HG03064 (cell line): ENCODE measurements around the gene HCN3.

Source experiments
- ATAC-seq: cut with Tn5 transposase; IDR thresholded peaks from one replicate; pipeline ENCODE4 v1.9.1; 2021; ENCODE audit warnings: low read depth; ENCODE audit not compliant: unreplicated experiment

The HCN3 gene

DNA sequence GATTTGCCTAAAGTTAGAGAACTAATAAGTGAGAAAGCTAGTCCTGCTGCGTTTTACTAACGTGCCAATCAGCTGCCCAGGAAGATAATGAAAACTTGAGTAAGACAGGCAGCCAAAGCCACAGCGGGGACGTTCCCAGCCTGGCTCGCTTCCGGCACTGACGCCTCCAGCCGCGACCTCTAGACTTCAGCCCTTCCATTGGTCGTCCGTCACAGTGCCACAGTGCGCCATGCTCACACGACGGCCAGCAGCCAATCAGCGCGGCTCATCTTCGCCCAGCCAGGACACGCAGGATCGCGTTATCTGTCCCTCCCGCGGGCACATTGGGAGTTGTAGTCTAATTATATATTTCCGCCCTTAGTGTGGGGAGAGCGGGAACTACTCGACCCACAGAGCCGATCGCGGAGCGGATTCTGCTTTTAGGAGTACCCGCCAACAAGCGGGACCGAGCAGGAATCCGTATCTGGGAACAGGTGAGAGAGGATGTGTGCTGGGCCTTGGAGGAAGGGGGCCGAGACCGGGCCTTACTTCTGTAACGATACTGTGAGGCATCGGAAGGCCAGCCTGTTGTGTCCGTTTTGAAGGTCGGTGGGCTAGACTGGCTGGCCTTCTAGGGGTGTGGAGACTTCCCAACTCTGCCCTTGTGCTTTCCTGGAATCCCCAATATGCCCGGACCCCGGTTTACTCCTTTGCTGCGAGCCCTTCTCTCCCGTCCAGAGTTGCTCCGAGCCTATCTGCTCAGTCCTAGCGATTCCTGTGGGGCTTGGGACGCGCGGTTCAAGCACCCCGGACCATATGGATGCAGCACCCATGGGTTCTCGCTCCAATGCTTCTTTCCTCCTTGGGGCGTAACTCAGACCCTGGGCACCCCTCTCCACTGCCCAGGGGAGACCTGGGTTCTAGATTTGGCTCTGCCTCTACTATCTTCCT lies 31.5 kb downstream of the HCN3 start, which contains the start of gene FDPS:
Gene FDPS, plus strand, starts transcription at position 374 of the 930 bp plus-strand sequence. CDS start 924 bp downstream, outside the sequence.
- ATAC-seq, result peak; percentile 89

DNA sequence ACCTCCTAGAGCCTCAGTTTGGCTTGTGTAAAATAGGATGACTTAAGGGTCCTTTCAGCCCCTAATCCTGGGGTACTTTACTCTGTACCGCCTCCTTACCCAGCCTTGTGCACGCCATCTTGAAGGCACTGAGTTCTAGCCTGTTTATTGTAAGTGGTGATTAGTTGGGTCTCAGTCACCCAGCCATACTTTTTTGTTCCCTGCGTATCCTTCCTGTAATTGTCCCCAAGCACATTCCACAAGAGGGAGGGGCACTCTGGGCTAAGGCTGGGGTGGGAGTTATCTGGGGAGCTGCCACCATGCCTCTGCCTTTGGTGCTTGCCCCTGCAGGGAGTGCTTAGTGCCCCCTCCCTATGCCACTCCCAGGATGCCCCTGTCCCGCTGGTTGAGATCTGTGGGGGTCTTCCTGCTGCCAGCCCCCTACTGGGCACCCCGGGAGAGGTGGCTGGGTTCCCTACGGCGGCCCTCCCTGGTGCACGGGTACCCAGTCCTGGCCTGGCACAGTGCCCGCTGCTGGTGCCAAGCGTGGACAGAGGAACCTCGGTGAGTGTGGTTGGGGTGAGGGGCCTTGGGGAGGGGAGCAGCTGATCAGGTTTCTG lies 32.3 kb downstream of the HCN3 start:
- ATAC-seq, result no peak

DNA sequence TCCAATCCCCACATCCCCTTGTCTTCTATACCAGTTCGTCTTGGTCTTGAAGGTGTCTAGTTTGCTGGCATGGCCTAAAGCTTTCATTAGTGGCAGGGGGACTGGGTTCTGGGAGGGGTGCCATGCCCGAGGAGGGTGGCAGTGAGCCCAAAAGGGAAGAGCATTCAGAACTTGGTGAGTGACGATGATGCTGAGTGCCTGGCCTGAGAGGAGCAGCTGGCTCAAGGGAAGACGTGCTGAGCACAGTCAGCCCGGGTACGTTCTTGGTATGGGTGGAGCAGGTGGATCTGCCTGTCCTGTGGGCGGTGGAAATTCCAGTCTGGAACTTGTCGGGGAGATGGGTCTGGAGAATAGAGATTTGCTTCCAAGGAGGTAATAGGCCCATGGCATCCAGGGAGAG lies 36.0 kb downstream of the HCN3 start:
- no peak for ATAC-seq

DNA sequence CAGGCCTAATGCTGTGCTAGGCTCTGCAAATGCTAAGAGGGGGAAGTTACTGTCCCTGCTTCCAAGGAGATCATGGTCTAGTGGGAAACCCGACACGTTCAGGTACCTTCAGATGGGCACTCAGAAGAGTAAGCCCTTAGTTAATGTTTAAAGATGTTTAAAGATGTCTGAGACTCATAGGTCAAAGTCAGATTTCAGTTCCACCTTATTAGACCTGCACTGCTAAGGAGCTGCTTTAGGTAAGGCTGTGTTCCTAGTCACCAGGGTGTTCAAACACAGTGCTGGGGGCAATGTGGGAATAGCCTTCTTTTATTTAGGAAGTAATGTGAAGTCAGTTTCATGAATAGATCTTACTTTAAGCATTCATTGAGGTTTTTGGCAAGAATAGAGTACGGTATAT lies 39.7 kb downstream of the HCN3 start:
- no peak for ATAC-seq

DNA sequence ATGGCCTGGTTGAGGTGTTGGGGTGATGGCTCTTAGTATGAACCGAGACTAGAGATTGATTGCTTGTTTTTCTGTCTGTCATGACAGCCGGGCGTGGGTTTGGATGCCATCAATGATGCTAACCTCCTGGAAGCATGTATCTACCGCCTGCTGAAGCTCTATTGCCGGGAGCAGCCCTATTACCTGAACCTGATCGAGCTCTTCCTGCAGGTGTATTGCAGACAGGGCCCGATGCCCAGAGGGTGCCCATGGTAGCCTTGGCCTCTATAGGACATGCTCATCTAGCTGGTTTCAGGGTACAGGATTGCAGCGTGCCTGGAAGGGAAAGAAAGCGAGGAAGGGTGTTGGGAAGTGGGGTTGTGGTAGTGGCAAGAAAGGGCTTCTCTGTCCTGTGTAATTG lies 40.8 kb downstream of the HCN3 start:
- ATAC-seq, result no peak

DNA sequence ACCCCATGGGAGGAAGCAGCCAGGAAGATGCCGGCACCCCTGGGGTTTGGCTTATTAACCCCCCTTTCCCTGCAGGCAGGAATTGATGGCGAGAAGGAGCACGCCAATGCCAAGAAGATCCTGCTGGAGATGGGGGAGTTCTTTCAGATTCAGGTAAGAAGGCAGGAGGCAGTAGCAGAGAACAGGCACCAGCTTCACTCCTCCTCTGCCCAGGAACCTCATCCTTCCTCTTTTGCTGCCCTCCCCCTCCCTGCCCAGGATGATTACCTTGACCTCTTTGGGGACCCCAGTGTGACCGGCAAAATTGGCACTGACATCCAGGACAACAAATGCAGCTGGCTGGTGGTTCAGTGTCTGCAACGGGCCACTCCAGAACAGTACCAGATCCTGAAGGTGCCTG lies 42.3 kb downstream of the HCN3 start:
- ATAC-seq, result no peak

DNA sequence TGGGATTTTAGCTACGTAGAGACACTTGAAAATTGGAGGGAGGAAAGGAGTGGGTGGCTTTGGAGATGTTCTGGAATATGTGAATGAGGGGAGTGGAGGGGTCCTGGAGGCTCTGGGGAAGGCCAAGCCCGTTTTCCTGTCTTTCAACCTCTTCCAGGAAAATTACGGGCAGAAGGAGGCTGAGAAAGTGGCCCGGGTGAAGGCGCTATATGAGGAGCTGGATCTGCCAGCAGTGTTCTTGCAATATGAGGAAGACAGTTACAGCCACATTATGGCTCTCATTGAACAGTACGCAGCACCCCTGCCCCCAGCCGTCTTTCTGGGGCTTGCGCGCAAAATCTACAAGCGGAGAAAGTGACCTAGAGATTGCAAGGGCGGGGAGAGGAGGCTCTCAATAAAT lies 43.0 kb downstream of the HCN3 start:
- ATAC-seq, result no peak

DNA sequence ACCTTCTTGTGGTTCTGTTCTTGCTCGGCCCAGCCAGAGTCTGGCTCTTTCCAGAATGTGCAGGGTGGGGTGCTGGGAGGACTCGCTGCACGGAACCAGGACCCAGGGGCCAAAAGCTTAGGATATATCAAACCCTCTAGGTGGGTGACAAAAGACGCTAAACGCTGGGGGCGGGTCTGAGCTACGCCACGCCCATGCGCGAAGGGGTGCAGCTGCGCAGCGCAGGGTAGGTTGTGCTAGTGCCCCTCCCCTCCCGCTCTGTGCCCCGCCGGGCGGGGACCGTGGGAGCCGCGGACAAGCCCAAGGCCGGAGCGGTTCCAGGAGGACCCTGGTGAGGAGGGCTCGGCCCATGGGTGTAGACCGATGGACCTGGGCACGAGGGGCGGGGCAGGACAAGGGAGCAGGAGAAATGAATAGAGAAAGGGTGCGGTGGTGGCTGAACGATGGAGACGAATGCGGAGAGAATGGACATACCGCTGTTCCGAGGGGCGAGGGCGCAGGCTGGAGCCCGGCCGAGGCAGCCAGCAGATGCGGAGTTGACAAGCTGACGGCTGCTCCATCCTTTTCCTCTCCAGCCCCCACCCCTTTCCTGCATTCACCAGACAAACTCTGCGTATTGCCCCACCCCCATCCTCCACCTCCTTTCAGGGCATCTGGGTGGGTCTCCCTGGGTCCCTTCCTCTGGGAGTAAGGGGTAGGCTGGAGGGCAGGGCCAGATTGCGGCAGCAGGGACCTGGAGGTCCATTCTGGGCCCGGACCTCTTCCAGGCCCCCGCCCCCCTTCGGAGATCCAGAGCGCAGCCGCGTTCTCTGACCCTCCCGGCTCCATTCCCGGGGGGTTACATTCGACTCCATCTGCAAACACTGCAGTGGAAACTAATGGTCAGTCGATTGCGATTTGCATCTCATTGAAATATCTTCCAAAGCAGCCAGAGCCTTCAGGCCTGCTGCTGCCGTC lies 43.7 kb downstream of the HCN3 start, which contains the start of gene RUSC1:
Gene RUSC1, plus strand, starts transcription at position 234 of the 957 bp plus-strand sequence. CDS start 880 bp downstream, outside the sequence.
- no peak for ATAC-seq

DNA sequence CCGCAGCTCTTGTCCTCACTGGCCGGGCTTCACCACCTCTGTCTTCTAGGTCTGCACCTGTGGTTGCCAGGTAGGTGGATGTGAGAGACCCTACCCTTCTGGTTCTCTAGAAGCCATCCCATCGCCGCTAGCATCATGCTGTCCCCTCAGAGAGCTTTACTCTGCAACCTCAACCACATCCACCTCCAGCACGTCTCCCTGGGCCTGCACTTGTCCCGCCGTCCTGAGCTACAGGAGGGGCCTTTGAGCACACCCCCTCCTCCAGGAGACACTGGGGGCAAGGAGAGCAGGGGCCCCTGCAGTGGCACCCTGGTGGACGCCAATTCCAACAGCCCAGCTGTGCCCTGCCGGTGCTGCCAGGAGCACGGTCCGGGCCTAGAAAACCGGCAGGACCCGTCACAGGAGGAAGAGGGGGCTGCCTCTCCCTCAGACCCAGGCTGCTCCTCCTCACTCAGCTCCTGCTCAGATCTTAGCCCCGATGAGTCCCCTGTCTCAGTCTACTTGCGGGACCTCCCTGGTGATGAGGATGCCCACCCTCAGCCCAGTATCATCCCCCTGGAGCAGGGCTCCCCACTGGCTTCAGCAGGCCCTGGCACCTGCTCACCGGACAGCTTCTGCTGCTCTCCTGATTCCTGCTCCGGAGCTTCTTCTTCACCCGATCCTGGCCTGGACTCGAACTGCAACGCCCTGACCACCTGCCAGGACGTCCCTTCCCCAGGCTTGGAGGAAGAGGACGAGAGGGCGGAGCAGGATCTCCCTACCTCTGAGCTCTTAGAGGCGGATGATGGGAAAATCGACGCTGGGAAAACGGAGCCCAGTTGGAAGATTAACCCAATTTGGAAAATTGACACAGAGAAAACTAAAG lies 44.6 kb downstream of the HCN3 start:
- ATAC-seq, result no peak

DNA sequence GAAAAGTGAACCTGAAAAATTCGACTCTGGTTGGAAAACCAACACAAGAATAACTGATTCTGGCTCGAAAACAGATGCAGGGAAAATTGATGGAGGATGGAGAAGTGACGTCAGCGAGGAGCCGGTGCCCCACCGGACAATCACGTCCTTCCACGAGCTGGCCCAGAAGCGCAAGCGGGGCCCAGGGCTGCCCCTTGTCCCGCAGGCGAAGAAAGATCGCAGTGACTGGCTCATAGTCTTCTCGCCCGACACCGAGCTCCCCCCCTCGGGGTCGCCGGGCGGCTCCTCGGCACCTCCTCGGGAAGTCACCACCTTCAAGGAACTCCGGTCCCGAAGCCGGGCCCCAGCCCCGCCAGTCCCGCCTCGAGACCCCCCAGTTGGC lies 45.3 kb downstream of the HCN3 start:
- ATAC-seq, result no peak

DNA sequence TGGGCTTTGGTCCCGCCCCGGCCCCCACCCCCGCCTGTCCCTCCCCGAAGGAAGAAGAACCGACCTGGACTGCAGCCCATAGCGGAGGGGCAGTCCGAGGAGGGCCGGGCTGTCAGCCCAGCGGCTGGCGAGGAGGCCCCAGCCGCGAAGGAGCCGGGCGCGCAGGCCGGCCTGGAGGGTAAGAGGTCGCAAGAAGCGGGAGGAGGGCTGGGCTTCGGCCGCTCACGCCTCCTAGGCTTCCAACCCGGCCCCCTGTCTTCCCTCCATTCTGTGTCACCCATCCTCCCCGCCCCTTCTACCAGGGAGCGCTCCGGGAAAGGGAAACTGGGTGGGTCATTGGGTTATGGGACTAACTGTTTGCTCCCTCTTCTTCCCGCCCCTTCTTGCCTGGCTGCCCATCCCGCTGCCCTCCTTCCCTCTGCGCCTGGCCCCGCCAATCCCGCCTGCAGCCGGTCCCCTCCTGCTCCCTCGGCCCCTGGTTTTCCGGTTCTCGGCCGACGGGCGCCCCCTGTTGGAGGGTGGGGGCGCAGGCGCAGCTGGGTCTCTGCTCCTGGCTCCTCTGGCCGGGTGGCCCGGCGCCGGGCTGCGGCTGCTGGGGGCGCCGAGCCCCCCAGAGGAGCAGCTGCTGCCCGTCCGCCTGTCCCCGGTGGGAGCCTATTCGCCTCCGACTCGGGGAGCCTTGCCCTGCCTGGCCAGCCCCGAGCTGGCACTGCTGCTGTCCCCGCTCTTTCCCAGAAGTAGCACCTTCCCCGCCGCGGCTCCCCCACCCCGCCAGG lies 45.9 kb downstream of the HCN3 start:
- no peak for ATAC-seq

DNA sequence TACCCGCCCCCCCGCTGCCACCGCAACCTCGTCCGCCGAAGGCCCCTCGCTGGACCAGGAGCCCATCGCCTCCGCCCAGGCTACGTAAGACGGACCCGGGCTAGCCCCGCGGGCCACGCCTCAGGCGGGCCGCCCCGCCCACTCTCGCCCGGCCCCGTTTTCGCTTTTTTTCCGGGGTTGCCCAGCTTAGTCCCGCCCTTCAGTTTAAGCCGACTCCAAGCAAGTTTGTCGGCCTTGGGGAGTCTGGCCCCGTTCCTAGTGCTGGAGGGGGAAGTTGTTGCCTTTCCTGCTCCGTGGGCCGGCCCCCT lies 46.4 kb downstream of the HCN3 start:
- ATAC-seq, result no peak

DNA sequence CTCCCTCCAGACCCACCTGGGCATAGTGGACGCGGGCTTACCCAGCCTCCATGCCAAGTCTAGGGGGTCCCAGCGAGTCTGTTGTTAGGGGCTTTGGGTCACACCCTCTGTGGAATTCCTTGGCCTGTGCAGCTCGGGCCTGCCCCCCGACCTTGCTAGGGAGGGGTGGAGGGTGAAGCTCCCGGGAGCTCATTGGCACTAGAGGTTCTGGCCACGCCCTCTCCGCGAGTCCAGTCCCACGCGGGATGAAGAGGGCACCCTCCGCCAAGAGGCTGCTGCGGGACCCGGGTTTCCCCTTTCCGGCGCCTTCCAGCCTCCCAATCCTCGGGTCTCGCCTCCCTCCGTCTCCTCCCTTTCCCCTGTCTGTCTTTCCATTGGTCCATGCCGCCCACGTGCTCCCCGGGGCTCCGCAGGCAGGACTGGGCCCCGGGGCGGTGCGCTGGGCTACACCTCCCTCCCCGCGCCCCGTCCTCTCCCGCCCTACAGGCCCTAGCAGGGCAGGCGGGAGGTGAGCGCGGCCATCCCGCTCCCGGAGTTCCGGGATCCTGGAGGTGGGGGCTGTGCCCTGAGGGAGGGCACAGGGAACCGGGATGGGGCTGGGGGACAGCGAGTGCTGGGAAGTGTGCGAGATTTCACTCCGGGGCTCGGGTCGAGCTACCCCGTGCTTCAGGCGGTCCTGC lies 46.9 kb downstream of the HCN3 start:
- ATAC-seq, result peak; percentile 54

DNA sequence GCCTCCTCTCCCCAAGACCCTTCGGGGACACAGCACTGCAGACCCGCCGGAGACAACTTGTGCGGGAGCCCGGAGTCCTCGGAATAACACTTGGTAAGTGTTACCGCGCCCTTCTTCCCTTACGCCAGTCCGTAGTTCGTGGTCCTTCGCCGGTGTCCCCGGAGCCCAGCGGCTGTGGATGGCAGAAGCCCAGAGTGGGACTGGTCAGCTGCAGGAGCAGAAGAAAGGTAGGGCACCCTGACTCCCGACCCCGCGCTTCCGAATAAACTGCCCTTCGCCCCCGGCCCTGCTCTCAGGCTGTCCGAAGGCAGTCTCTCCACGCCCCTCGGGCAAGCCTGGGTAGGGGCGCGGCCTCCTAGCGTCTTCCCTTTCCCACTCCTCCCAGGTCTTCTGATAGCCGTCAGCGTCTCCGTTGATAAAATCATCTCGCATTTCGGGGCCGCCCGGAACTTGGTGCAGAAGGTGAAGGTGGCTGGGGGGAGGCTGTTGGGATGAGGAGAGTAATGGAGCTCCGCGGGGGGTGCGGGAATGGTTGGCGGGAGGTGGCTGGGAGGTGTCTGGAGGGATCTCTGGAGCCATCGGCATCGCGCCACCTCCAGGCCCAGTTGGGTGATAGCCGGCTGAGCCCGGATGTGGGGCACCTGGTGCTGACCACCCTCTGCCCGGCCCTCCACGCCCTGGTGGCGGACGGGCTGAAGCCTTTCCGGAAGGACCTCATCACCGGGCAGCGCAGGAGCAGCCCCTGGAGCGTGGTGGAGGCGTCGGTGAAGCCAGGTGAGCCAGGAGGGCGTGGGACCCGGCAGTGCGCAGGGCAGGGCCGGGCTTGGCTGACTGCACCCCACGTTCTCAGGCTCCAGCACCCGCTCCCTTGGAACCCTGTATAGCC lies 47.7 kb downstream of the HCN3 start:
- ATAC-seq, result no peak

DNA sequence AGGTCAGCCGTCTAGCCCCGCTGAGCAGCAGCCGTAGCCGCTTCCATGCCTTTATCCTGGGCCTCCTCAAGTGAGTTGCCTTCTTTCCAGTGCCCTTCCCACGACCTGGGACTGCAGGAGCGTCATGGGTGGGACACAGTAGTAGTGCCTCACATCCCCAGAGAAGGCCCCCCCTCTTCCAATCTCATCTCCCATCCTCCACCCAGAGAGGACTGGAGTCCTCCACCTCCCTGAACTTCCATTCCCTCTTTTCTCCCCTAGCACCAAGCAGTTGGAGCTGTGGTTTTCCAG lies 48.3 kb downstream of the HCN3 start:
- ATAC-seq, result no peak

DNA sequence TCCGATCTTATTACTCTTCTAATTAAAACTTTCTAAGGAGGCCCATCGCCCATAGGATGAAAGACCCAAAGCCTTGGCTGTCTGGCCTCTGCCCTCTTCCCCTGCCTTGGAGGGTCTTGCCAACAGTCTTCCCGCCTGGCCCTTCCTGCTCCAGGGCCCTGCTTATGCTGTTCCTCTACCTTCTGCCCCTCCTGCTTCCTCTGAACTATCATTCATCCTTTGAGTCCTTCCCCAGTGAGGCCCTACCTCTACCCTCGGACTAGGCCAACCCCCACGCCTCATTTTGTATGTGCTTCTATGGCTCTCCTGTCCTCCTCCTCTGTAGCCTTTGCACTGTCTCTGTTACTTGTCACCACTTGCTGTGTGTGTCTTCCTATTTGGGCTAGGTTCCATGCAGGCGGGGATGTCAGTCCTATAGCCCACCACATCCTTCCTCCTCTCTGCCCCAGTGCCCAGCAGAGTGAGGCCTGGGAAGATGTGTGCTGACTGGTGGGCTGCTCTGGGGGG lies 48.8 kb downstream of the HCN3 start:
- no peak for ATAC-seq

DNA sequence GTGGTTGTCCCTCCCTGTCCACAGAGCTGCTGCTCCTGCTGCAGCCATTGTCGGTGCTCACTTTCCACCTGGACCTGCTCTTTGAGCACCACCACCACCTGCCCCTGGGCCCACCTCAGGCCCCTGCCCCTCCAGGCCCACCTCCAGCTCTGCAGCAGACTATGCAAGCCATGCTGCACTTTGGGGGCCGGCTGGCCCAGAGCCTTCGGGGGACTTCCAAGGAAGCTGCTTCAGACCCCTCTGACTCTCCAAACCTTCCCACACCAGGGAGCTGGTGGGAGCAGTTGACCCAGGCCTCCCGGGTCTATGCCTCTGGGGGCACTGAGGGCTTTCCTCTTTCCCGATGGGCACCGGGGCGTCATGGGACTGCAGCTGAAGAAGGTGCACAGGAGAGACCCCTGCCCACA lies 49.4 kb downstream of the HCN3 start:
- ATAC-seq, result no peak

DNA sequence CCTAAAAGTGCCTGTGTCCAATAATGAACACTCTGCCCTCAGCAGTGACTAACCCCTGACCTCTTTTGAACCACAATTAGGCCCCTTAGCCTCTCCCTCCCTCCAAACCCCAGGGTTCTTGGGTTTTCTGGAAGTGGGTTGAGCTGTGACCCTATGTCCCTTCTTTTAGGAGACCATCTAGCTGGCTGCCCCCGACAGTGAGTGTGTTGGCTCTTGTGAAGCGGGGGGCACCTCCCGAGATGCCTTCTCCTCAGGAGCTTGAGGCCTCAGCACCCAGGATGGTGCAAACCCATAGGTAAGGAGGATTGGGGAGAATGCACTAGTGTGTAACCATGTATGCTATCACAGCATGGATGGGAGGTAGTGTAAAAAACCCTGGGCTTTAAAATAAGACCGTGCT lies 50.7 kb downstream of the HCN3 start:
- ATAC-seq, result no peak
